AG09309 (cell line): ENCODE results near the gene SRRM1.

Experiments used
- DNase-seq: peaks from one replicate; pipeline ENCODE4 v3.0.0-alpha.2; 2010; ENCODE audit warnings: low read depth
- H3K4me3 ChIP-seq: 2 replicates; pipeline ENCODE4 v1.5.1; 2011; ENCODE audit warnings: mild to moderate bottlenecking, low read depth, low read length, moderate library complexity; ENCODE audit not compliant: control insufficient read depth
- TF ChIP-seq, protein P1 (sequence below): IDR thresholded peaks from 2 replicates; pipeline ENCODE4 v1.5.1; 2011; ENCODE audit warnings: mild to moderate bottlenecking, low read depth, low read length, inconsistent platforms; ENCODE audit not compliant: insufficient read depth, control insufficient read depth; ENCODE audit errors: missing control alignments

Gene SRRM1

DNA sequence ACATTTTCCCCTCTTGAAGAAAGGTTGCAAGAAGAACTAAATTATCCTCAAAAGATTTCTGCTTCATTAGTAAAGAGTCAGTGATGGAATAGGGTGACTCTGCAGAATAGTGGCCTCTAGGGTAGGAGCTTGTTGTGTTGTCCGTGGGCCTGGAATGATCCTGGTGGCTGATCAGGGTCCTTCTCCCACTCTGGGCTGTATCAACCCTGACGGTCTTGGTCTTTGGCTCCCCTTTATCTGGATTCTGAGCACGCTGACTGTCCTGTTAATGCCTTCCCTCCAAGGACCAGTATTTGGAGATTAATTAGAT is 36.9 kb upstream of the SRRM1 start:
- TF ChIP-seq, protein P1, sequence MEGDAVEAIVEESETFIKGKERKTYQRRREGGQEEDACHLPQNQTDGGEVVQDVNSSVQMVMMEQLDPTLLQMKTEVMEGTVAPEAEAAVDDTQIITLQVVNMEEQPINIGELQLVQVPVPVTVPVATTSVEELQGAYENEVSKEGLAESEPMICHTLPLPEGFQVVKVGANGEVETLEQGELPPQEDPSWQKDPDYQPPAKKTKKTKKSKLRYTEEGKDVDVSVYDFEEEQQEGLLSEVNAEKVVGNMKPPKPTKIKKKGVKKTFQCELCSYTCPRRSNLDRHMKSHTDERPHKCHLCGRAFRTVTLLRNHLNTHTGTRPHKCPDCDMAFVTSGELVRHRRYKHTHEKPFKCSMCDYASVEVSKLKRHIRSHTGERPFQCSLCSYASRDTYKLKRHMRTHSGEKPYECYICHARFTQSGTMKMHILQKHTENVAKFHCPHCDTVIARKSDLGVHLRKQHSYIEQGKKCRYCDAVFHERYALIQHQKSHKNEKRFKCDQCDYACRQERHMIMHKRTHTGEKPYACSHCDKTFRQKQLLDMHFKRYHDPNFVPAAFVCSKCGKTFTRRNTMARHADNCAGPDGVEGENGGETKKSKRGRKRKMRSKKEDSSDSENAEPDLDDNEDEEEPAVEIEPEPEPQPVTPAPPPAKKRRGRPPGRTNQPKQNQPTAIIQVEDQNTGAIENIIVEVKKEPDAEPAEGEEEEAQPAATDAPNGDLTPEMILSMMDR, result no peak
- no peak for DNase-seq
- no peak overlapping the region for H3K4me3 ChIP-seq

DNA sequence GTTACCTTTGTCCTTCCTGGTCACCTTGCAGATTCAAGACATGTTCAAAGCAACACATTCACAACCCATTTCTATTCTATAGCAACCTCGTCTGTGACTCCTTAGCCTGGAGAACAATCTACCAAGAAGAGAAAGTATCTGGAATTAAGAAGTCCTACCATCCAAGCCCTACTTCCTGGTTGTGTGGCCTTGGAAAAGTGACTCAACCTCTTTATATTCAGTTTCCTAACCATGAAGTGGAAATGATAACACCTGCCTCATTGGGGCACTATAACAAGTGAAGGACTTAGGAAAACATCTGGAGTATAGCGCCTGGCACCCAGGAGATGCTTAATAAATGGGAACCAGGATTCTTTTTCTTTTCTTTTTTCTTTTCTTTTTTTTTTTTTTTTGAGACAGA is 36.5 kb upstream of the SRRM1 start:
- H3K4me3 ChIP-seq, result no peak overlapping the region
- no peak for DNase-seq
- TF ChIP-seq, protein P1, result no peak

DNA sequence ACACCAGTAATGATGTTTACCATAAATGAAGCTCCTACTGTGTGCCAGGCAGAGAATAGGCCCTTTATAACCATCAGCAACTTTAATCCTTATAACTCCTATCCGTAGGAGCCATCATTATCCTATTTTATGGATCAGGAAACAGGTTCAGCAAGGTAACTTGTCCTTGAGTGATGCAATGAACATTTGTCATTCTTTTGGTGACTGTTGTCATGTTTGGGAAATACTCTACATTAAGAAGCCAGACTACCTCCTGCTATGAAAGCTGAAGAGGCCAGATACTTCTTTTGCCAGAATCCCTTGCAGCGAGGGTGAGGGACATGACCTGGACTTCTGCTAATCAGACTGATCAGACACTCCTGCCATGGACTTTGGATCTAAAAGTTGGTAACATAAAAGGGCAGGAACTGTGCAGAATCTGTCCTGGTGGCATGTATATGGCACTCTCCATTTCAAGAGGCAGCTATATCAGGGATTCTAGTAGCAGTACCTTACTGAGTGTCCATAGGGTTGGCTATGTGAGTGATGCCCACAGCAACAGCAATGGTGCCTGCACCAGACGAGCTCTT is 33.1 kb upstream of the SRRM1 start:
- TF ChIP-seq, protein P1, result no peak
- DNase-seq, result no peak
- no peak overlapping the region for H3K4me3 ChIP-seq

DNA sequence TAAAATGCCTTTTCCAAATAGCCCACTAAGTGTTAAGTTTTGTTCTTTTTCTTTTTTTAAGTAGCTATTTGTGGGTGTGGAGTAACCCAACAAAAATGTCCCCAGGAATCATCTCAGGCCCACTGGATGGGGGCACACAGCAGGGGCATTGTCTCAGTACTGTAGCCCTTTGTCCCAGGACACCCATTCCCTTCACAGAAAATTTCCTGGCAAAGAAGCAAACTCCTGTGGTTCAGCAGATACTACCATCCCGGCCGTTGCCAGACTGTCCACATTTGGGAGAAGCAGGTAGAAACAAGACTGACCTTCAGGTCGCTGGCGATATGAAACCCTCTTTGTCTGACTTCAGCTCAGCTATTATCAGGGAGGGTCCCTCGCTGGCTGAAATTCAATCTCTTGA is 23.7 kb upstream of the SRRM1 start:
- DNase-seq, result no peak
- H3K4me3 ChIP-seq, result no peak overlapping the region
- TF ChIP-seq, protein P1, result no peak

DNA sequence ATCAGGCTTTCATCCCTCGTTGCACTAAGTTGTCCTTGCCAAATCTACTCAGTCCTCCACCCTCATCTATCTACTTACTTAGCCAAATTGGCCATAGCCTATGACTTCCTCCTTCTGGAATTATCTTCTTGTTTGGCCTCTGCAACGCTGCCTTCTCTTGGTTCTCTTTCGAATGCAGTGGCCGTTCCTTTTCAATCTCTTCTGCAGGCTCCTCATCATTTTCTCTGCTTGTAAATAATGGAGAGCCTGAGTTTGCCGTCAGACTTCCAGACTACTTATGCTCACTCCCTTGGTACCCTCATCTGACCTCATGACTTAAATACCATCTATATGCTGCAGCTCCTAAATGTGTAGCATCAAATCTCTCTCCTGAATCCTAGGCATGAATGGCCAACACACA is 22.4 kb upstream of the SRRM1 start:
- DNase-seq, result no peak
- H3K4me3 ChIP-seq, result no peak overlapping the region
- TF ChIP-seq, protein P1, result no peak

DNA sequence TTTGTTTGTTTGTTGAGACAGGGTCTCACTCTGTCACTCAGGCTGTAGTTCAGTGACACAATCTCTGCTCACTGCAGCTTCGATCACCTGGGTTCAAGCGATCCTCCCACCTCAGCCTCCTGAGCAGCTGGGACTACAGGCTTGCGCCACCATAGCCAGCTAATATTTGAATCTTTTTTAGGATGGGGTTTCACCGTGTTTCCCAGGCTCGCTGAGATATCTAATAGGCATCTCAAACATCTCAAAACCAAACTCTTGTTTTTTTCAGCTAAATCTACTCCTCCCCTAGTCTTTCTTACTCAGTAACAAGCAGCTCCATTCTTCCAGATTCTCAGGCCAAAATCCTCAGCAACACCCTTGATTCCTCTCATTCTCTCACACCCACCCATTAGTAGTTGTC is 22.0 kb upstream of the SRRM1 start:
- DNase-seq, result no peak
- TF ChIP-seq, protein P1, result no peak
- H3K4me3 ChIP-seq, result no peak overlapping the region

DNA sequence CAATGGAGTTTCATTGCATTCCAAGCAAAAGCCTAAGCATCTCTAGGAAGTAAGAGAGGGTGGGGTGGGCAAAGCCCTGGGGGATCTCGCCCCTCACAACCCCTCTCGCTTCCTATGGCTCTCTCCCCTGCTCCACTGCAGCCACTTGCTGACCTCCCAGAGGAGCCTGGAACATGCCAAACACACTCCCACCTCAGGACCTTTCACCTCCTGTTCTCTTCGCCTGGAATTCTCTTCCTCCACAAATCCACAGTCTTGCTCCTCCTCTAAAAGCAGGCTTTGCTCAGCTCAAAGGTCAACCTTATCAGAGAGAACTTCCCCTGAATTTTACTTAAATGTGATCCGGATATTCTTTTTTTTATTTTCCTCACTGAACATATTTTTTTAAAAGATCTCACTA is 20.9 kb upstream of the SRRM1 start:
- no peak for DNase-seq
- no peak overlapping the region for H3K4me3 ChIP-seq
- TF ChIP-seq, protein P1, result no peak
